ENCODE results near the gene MARCHF2. TPM values are rescaled to one million over a fixed set of nuclear protein-coding genes. Genes with fewer than 3 reads are reported as not detected.
"Not testable (repeated sequence)": the region's sequence is repeated elsewhere in the genome, so short reads cannot be mapped to it uniquely, and the experiment has no call there.

MARCHF2 gene
- total RNA-seq, 2 donors from 2014 or later, result 165 to 294 TPM

- Histone ChIP-seq H3K4me1 (ENCODE audit: control insufficient read depth in 1 of 2, low read depth in 2 of 2) (peaks cover 0 to 26% of the 10 kb centered on the region in 2 donors), H3K27me3 (replicated peaks; ENCODE audit: insufficient read depth) (no peaks in the 10 kb centered on the region), H3K4me3 (no peak overlapping the region), H3K27ac (no peak overlapping the region), H3K9me3 (no peaks in the 10 kb centered on the region), H3K36me3 (peaks cover 36% of the 10 kb centered on the region)
- no peak for ATAC-seq (ENCODE audit: insufficient number of reproducible peaks, low FRiP score, low read depth)
- TF ChIP-seq CTCF (IDR thresholded peaks at IDR 0.05), result no peak
- no peak for DNase-seq (ENCODE audit: low spot score)
Observed at GRCh38 chr19:8399681-8400188, 13.4 kb upstream of the MARCHF2 start.

GRCh38 chr19:8401981-8402411, 11.1 kb upstream of the MARCHF2 start:
- Histone ChIP-seq H3K9me3 (no peaks in the 10 kb centered on the region), H3K4me3 (no peak overlapping the region), H3K27me3 (replicated peaks; ENCODE audit: insufficient read depth) (no peaks in the 10 kb centered on the region), H3K36me3 (peaks cover 44% of the 10 kb centered on the region), H3K4me1 (ENCODE audit: control insufficient read depth in 1 of 2, low read depth in 2 of 2) (peaks cover 0 to 9% of the 10 kb centered on the region in 2 donors), H3K27ac (no peak overlapping the region)
- no peak for TF ChIP-seq CTCF (IDR thresholded peaks at IDR 0.05)
- no peak for DNase-seq (ENCODE audit: low spot score)
- no peak for ATAC-seq (ENCODE audit: insufficient number of reproducible peaks, low FRiP score, low read depth)

- DNase-seq (ENCODE audit: low spot score), result no peak
- Histone ChIP-seq H3K4me1 (ENCODE audit: control insufficient read depth in 1 of 2, low read depth in 2 of 2) (no peaks in the 10 kb centered on the region), H3K27me3 (replicated peaks; ENCODE audit: insufficient read depth) (no peaks in the 10 kb centered on the region), H3K9me3 (no peaks in the 10 kb centered on the region), H3K27ac (no peak overlapping the region), H3K36me3 (peaks cover 44% of the 10 kb centered on the region), H3K4me3 (no peak overlapping the region)
- ATAC-seq (ENCODE audit: insufficient number of reproducible peaks, low FRiP score, low read depth), result no peak
- no peak for TF ChIP-seq CTCF (IDR thresholded peaks at IDR 0.05)
Observed at GRCh38 chr19:8403098-8403819, 9.8 kb upstream of the MARCHF2 start.

GRCh38 chr19:8403820-8404109, 9.3 kb upstream of the MARCHF2 start:
- no peak for DNase-seq (ENCODE audit: low spot score)
- Histone ChIP-seq H3K36me3 (peaks cover 44% of the 10 kb centered on the region), H3K27me3 (replicated peaks; ENCODE audit: insufficient read depth) (no peaks in the 10 kb centered on the region), H3K4me3 (no peak overlapping the region), H3K27ac (no peak overlapping the region), H3K4me1 (ENCODE audit: control insufficient read depth in 1 of 2, low read depth in 2 of 2) (no peaks in the 10 kb centered on the region), H3K9me3 (no peaks in the 10 kb centered on the region)
- no peak for TF ChIP-seq CTCF (IDR thresholded peaks at IDR 0.05)
- ATAC-seq (ENCODE audit: insufficient number of reproducible peaks, low FRiP score, low read depth), result no peak

DNA sequence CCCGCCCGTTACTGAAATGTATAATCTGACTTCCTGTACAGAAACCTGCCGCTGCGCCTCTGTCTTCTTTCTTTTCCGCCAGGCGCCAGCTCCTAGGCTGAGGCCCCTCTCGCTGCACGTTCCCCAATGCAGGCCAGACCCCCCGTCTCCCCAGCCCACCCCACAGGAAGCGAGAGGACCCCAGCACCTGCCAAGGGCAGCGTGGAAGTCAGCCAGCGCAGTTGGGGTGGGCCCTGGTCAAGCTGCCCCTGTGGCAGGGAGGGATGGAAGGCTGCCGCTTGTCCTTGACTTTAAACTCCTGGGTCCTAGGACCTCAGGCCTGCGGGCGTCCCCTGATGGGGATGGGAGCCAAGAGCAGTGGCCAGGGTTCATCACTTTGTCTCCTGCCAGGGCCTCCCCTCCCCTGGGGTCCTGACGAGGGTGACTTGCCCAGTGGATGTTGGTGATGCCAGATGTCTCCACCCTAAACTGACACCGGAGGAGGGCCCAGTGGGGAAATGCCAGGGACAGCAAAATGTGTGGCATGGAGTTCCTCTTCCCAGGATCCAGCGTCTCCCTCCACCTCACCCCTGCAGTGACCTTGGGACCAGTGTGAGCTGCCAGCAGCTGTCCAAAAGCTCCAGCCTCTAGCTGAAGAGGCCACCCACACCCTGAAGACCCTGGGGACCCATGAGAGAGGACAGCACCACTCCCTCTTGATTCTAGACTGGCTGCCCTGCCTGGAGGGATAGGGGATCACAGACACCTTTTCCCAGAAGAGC, 8.5 kb upstream of the MARCHF2 start:
- Histone ChIP-seq H3K27me3 (replicated peaks; ENCODE audit: insufficient read depth) (no peaks in the 10 kb centered on the region), H3K4me3 (no peak overlapping the region), H3K27ac (no peak overlapping the region), H3K4me1 (ENCODE audit: control insufficient read depth in 1 of 2, low read depth in 2 of 2) (no peaks in the 10 kb centered on the region), H3K36me3 (peaks cover 44% of the 10 kb centered on the region), H3K9me3 (no peaks in the 10 kb centered on the region)
- DNase-seq (ENCODE audit: low spot score) (no peak), ATAC-seq (ENCODE audit: insufficient number of reproducible peaks, low FRiP score, low read depth) (no peak)
- no peak for TF ChIP-seq CTCF (IDR thresholded peaks at IDR 0.05)

DNA sequence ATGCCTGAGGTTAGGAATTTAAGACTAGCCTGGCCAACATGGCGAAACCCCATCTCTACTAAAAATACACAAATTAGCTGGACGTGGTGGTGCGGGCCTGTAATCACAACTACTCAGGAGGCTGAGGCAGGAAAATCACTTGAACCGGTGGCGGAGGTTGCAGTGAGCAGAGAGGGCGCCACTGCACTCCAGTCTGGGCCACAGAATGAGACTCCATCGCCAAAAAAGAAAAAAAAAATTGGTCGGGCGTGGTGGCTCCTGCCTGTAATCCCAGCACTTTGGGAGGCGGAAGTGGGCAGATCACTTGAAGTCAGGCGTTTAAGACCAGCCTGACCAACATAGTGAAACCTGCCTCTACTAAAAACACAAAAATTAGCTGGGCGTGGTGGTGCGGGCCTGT, 2.4 kb upstream of the MARCHF2 start:
- H3K9me3 ChIP-seq; ATAC-seq (ENCODE audit: insufficient number of reproducible peaks, low FRiP score, low read depth); H3K36me3 ChIP-seq; H3K27ac ChIP-seq; H3K27me3 ChIP-seq (replicated peaks; ENCODE audit: insufficient read depth); H3K4me3 ChIP-seq; DNase-seq (ENCODE audit: low spot score): not testable (repeated sequence)
- H3K4me1 ChIP-seq (ENCODE audit: control insufficient read depth in 1 of 2, low read depth in 2 of 2), result peaks cover 0 to 10% of the 10 kb centered on the region in 2 donors

Data from thoracic aorta (tissue), 2 donors.